GM12878 (cell line): ENCODE results near the gene NDST3.

Experiments used
- ATF2 ChIP-seq: IDR thresholded peaks from 2 replicates; pipeline ENCODE4 v1.6.1; 2012; ENCODE audit warnings: low read length, inconsistent platforms
- BHLHE40 ChIP-seq, 2 experiments: fragments of 450-650 bp in 1 of 2; IDR thresholded peaks; 2 replicates each; pipeline ENCODE4 v1.6.1; 2011 to 2017; ENCODE audit warnings: low read depth in 2 of 2, borderline replicate concordance in 1 of 2, improper control_type of control experiment in 1 of 2, low read length in 1 of 2, mild to moderate bottlenecking in 1 of 2
- E2F4 ChIP-seq: IDR thresholded peaks from 2 replicates; pipeline ENCODE4 v1.6.1; 2012; ENCODE audit warnings: low read depth, low read length, improper control_type of control experiment
- HDGF ChIP-seq: fragments of 450-650 bp; IDR thresholded peaks from 2 replicates; pipeline ENCODE4 v1.6.1; 2016; ENCODE audit warnings: antibody characterized with exemption
- JUNB ChIP-seq: IDR thresholded peaks from 2 replicates; pipeline ENCODE4 v1.6.1; 2016; ENCODE audit warnings: antibody characterized with exemption, mild to moderate bottlenecking
- MYB ChIP-seq: fragments of 150-350 bp; IDR thresholded peaks from 2 replicates; pipeline ENCODE4 v1.6.1; 2014; ENCODE audit warnings: mild to moderate bottlenecking, low read depth, low read length, borderline replicate concordance
- ZNF207 ChIP-seq: fragments of 450-650 bp; IDR thresholded peaks from 2 replicates; pipeline ENCODE4 v1.6.1; 2014; ENCODE audit warnings: antibody characterized with exemption, mild to moderate bottlenecking, borderline replicate concordance
- TF ChIP-seq, protein P1 (sequence below), 3 experiments: IDR thresholded peaks in 2 of 3; conservative IDR thresholded peaks in 1 of 3; 2 replicates each; pipeline ENCODE4 v1.5.1; 2011; ENCODE audit warnings: low read depth in 3 of 3, low read length in 3 of 3, mild to moderate bottlenecking in 3 of 3, control low read depth in 2 of 3, moderate library complexity in 2 of 3, inconsistent platforms in 1 of 3, mixed read lengths in 1 of 3; ENCODE audit not compliant: control insufficient read depth in 2 of 3, insufficient read depth in 1 of 3; ENCODE audit errors: extremely low read depth in 1 of 3

DNA sequence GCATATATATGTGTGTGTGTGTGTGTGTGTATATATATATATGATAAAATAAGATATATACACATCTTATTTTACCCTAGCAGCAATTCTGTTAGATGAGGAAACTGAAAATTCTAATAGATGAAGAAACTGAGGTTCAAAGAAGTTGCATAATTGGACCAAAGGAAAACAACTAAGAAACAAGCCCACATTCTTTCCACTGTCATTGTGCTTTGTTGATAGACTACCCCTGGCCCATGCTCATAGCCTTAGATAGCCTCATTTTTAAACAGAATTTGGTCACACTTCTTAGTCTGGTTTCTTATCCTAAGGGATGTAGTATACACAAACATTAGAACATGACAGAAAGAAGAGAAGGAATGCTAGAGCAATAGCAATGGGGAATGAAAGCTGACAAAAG, 138.8 kb downstream of the NDST3 start:
- TF ChIP-seq, protein P1, sequence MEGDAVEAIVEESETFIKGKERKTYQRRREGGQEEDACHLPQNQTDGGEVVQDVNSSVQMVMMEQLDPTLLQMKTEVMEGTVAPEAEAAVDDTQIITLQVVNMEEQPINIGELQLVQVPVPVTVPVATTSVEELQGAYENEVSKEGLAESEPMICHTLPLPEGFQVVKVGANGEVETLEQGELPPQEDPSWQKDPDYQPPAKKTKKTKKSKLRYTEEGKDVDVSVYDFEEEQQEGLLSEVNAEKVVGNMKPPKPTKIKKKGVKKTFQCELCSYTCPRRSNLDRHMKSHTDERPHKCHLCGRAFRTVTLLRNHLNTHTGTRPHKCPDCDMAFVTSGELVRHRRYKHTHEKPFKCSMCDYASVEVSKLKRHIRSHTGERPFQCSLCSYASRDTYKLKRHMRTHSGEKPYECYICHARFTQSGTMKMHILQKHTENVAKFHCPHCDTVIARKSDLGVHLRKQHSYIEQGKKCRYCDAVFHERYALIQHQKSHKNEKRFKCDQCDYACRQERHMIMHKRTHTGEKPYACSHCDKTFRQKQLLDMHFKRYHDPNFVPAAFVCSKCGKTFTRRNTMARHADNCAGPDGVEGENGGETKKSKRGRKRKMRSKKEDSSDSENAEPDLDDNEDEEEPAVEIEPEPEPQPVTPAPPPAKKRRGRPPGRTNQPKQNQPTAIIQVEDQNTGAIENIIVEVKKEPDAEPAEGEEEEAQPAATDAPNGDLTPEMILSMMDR (IDR thresholded peaks at IDR 0.05 in 2 of 3, conservative IDR thresholded peaks at IDR 0.05 in 1 of 3; ENCODE audit: control insufficient read depth in 2 of 3, extremely low read depth in 1 of 3, insufficient read depth in 1 of 3, low read depth in 3 of 3, low read length in 3 of 3) = no peak
- TF ChIP-seq HDGF (no peak), ZNF207 (no peak), BHLHE40 (IDR thresholded peaks at IDR 0.05; ENCODE audit: borderline replicate concordance in 1 of 2, low read depth in 2 of 2, low read length in 1 of 2) (no peak), JUNB (no peak), E2F4 (no peak), ATF2 (no peak), MYB (no peak)
